ENCODE results near the gene TMIGD1.

Gene TMIGD1

GRCh38 chr17:30275911-30276310, 57.9 kb downstream of the TMIGD1 start:
- DNase-seq = no peak

DNA sequence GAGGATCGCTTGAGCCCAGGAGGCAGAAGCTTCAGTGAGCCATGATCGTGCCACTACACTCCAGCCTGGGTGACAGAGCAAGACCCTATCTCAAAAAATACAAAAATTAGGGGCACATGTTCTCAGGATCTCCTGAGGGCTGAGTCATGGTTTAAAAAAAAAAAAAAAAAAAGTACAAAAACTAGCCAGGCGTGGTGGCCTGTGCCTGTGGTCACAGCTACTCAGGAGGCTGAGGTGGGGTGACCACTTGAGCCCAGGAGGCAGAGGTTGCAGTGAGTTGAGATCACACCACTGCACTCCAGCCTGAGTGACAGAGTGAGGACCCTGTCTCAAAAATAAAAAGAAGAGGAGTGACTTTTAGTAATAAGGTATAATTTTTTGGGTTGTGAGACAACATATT, 59.0 kb downstream of the TMIGD1 start:
- no peak for DNase-seq

DNA sequence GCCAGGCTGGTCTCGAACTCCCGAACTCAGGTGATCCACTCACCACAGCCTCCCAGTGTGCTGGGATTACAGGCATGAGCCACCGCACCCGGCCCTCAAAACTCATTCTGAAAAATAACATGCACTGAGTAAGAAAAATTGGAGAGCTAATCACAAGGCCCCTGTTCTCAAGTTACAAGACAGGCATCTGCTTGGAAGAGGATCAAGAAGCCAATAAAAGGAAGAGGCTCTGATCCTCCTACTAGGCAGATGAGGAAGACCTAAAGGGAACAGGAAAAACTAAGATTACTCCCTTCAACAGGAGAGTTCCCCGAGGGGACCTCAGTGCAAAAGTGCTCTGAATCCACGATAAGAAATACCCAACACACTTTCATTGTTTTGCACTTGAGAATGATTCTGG, 60.5 kb downstream of the TMIGD1 start:
- DNase-seq = no peak

- no peak for DNase-seq
Measured at GRCh38 chr17:30271102-30271501, 62.8 kb downstream of the TMIGD1 start.

DNA sequence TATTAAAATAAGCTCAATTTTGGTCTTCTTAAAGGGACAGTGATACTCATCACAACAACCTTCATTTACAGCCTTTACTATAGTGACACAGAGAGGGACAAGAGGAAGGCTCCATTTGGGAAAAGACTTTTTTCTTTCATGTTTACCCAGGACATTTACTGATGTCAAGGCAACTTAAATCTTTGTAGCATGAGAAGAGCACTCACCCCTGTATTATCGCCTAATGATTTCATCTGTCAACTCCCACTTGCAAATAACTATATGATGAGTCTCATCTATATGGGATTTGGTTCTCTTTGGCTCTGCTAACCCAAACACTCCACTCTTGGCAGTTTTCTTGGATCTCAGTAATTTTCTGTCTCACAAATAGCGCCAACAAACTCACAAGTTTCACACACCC, 66.2 kb downstream of the TMIGD1 start:
- no peak for DNase-seq
